Measurements from ENCODE around the gene RDX. TPM values are rescaled to one million over a fixed set of nuclear protein-coding genes. Genes with fewer than 3 reads are reported as not detected.
A peak's percentile ranks its signal among the peaks of the same experiment; 100 is the strongest.

Gene RDX
- total RNA-seq, 1 donor from 2014 or later: 88.2 TPM

DNA sequence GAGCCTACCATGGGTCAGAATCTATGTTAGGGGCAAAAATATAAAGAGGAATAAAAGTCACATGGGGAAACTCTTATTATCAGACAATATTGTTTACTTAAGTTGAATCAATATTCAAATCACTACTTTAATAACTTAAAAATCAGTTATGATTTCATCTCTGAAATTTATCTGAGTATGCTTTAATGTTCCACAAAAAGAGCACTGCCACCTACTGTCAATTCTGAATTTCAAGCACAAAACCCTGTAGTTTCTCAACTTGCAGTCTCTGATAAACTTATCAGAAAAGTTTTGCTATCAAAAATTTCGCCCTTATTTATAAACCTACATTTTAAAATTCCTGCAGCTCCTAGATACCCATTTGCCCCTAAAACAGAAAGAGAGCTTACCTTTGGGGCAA, 47.3 kb downstream of the RDX start:
- FAIRE-seq: no peak
- Histone ChIP-seq H3K27me3 (ENCODE audit: control insufficient read depth, insufficient read depth, low read length) (no peaks in the 10 kb centered on the region), H3K36me3 (ENCODE audit: control insufficient read depth, insufficient read depth, low read length) (peaks cover 10% of the 10 kb centered on the region), H3K4me3 (ENCODE audit: low read depth, low read length) (no peak overlapping the region)
- DNase-seq (ENCODE audit: low read depth): peak; percentile 6
- TF ChIP-seq, protein P1, sequence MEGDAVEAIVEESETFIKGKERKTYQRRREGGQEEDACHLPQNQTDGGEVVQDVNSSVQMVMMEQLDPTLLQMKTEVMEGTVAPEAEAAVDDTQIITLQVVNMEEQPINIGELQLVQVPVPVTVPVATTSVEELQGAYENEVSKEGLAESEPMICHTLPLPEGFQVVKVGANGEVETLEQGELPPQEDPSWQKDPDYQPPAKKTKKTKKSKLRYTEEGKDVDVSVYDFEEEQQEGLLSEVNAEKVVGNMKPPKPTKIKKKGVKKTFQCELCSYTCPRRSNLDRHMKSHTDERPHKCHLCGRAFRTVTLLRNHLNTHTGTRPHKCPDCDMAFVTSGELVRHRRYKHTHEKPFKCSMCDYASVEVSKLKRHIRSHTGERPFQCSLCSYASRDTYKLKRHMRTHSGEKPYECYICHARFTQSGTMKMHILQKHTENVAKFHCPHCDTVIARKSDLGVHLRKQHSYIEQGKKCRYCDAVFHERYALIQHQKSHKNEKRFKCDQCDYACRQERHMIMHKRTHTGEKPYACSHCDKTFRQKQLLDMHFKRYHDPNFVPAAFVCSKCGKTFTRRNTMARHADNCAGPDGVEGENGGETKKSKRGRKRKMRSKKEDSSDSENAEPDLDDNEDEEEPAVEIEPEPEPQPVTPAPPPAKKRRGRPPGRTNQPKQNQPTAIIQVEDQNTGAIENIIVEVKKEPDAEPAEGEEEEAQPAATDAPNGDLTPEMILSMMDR (IDR thresholded peaks at IDR 0.05; ENCODE audit: insufficient read depth, low read length, severe bottlenecking): no peak

DNA sequence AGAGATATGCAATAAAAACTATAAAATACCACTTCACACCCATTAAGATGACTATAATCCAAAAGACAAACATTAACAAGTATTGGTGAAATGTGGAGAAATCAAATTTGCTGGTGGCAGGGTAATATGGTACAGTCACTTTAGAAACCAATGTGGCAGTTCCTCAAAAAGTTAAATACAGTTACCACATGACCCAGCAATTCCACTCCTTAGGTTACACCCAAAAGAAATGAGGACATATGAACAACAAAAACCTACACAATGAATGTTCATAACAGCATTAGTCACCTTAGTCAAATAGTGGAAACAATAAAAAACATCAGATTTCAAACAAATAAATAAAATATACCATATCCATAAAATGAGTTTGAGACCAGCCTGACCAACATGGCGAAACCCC, 52.6 kb downstream of the RDX start:
- H3K4me3 ChIP-seq (ENCODE audit: low read depth, low read length): no peak overlapping the region
- no peaks in the 10 kb centered on the region for H3K27me3 ChIP-seq (ENCODE audit: control insufficient read depth, insufficient read depth, low read length)
- TF ChIP-seq, protein P1 (IDR thresholded peaks at IDR 0.05; ENCODE audit: insufficient read depth, low read length, severe bottlenecking): no peak
- FAIRE-seq (no peak), DNase-seq (ENCODE audit: low read depth) (peak; percentile 22)
- H3K36me3 ChIP-seq (ENCODE audit: control insufficient read depth, insufficient read depth, low read length): peaks cover 2% of the 10 kb centered on the region

DNA sequence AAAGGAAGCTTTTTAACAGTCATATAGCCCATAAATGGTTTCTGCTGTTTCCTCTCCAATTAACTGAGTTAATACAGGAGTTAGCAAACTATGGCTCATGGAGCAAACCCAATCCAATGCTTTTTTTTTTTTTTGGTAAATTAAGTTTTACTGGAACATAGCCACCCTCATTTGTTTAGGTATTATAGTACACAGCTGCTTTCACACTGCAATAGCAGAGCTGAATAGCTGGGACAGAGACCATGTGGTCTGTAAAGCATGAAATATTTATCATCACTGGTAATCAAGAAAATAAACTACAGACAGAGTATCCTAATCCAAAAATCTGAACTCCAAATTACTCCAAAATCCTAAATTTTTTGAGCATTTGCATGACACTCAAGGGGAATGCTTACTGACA, 53.7 kb downstream of the RDX start:
- H3K27me3 ChIP-seq (ENCODE audit: control insufficient read depth, insufficient read depth, low read length): no peaks in the 10 kb centered on the region
- no peak for FAIRE-seq
- H3K36me3 ChIP-seq (ENCODE audit: control insufficient read depth, insufficient read depth, low read length): peaks cover 2% of the 10 kb centered on the region
- TF ChIP-seq, protein P1 (IDR thresholded peaks at IDR 0.05; ENCODE audit: insufficient read depth, low read length, severe bottlenecking): no peak
- no peak for DNase-seq (ENCODE audit: low read depth)
- no peak overlapping the region for H3K4me3 ChIP-seq (ENCODE audit: low read depth, low read length)

DNA sequence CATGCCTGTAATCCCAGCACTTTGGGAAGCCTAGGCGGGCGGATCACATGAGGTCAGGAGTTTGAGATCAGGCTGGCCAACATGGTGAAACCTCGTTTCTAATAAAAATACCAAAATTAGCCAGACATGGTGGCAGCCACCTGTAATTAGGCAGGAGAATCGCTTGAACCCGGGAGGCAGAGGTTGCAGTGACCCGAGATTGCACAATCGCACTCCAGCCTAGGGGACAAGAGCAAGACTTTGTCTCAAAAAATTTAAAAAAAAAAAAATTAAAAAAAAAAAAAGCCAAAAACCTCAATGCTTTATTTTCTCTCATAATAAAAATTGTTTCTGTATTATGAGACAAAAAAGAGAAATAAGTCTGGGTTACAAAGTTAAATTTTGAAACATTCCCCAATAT, 54.2 kb downstream of the RDX start:
- FAIRE-seq (no peak), DNase-seq (ENCODE audit: low read depth) (no peak)
- H3K27me3 ChIP-seq (ENCODE audit: control insufficient read depth, insufficient read depth, low read length): no peaks in the 10 kb centered on the region
- H3K4me3 ChIP-seq (ENCODE audit: low read depth, low read length): no peak overlapping the region
- TF ChIP-seq, protein P1 (IDR thresholded peaks at IDR 0.05; ENCODE audit: insufficient read depth, low read length, severe bottlenecking): no peak
- peaks cover 3% of the 10 kb centered on the region for H3K36me3 ChIP-seq (ENCODE audit: control insufficient read depth, insufficient read depth, low read length)

DNA sequence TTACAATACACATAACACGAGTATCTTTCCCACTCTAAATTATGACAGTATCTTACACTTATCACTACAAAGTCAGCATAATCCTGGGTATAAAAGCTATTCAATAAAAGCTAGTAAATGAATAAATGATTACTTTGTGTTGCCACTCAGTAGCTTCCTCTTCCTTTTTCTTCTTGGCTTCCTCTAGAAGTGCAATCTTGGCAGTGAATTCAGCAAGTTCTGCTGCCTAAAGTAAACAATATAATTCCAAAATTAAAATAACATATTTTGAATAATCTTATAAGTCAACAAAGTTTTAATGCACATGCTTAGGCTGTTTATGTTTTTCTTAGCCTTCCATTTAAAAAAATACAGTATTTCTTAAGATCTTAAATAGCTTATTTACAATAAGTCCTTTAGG, 60.4 kb downstream of the RDX start:
- FAIRE-seq (no peak), DNase-seq (ENCODE audit: low read depth) (no peak)
- Histone ChIP-seq H3K4me3 (ENCODE audit: low read depth, low read length) (no peak overlapping the region), H3K27me3 (ENCODE audit: control insufficient read depth, insufficient read depth, low read length) (no peaks in the 10 kb centered on the region), H3K36me3 (ENCODE audit: control insufficient read depth, insufficient read depth, low read length) (peaks cover 7% of the 10 kb centered on the region)
- TF ChIP-seq, protein P1 (IDR thresholded peaks at IDR 0.05; ENCODE audit: insufficient read depth, low read length, severe bottlenecking): no peak

DNA sequence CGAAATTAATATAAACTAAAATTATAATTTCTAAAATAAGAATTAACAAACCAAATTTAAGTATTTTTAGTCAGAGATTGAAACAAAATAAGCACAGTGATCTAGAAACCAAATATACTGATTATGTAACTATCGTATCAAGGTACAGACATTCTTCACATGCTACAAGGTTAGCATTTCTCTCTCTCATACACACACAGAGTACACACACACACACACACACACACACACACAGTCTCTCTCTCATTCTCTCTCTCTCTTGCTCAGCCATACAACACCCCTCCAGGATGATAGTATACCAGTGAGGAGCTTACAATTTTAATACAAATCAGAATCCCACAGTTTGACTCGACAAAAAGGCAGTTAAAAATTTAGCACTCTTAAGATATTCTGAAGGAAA, 66.0 kb downstream of the RDX start:
- FAIRE-seq (no peak), DNase-seq (ENCODE audit: low read depth) (no peak)
- no peaks in the 10 kb centered on the region for H3K27me3 ChIP-seq (ENCODE audit: control insufficient read depth, insufficient read depth, low read length)
- no peak overlapping the region for H3K4me3 ChIP-seq (ENCODE audit: low read depth, low read length)
- peaks cover 7% of the 10 kb centered on the region for H3K36me3 ChIP-seq (ENCODE audit: control insufficient read depth, insufficient read depth, low read length)
- TF ChIP-seq, protein P1 (IDR thresholded peaks at IDR 0.05; ENCODE audit: insufficient read depth, low read length, severe bottlenecking): no peak
